ENCODE results near the gene MYL5. TPM values are rescaled to one million over a fixed set of nuclear protein-coding genes. Genes with fewer than 3 reads are reported as not detected.

MYL5 gene
- polyA plus RNA-seq, 3 donors, result 4.2 to 12.6 (median 7.2) TPM

GRCh38 chr4:680551-680927 is 6.2 kb downstream of the MYL5 start:
- Mint-ChIP-seq H3K4me3 (peak overlapping the region; percentile 56 to 75), H3K9me3 (peaks cover 0 to 2% (median 0%) of the 10 kb centered on the region in 7 donors), H3K36me3 (peaks cover 7 to 17% of the 10 kb centered on the region in 2 donors), H3K27me3 (ENCODE audit: low read depth in 3 of 3) (peaks cover 5 to 19% (median 10%) of the 10 kb centered on the region in 3 donors), H3K27ac (peak overlapping the region in 2 of 7 donors; percentile 46 to 50), H3K4me1 (peaks cover 25% of the 10 kb centered on the region)
- H2AFZ ChIP-seq (ENCODE audit: insufficient read depth, low read depth, low read length, poor library complexity, severe bottlenecking), result peak overlapping the region; percentile 50
- no peaks in the 10 kb centered on the region for H3K9me3 ChIP-seq (replicated peaks in 1 of 2; ENCODE audit: control insufficient read depth in 1 of 2, insufficient read depth in 1 of 2, low read length in 2 of 2)
- H4K20me1 ChIP-seq (ENCODE audit: insufficient read depth, low read length), result peaks cover 31% of the 10 kb centered on the region
- peaks cover 4 to 8% of the 10 kb centered on the region in 2 donors for H3K36me3 ChIP-seq (replicated peaks in 1 of 2; ENCODE audit: control insufficient read depth in 1 of 2, insufficient read depth in 2 of 2, low read length in 2 of 2)
- TF ChIP-seq CTCF (IDR thresholded peaks at IDR 0.05), result no peak
- no peaks in the 10 kb centered on the region for H3K27me3 ChIP-seq (ENCODE audit: control insufficient read depth in 2 of 2, insufficient read depth in 2 of 2, low read length in 2 of 2)
- H3K4me2 ChIP-seq (replicated peaks; ENCODE audit: extremely low read depth, low read length, poor library complexity, severe bottlenecking), result peak overlapping the region; percentile 76
- intact Hi-C loops (cut with micrococcal nuclease), result loop anchor here in 1 of 2 donors (5.0 to 10.0 kb wide), 2 partner anchors 102 to 346 kb away; partner anchors contain the start of gene ZNF141
- H3K9ac ChIP-seq (ENCODE audit: insufficient read depth, low read length, poor library complexity, severe bottlenecking), result peak overlapping the region; percentile 8
- peak overlapping the region in 1 of 3 experiments; percentile 63 for H3K4me3 ChIP-seq (replicated peaks in 1 of 3; ENCODE audit: low read depth in 2 of 3, low read length in 3 of 3)
- peak in 1 of 3 donors; percentile 56 for DNase-seq
- H3K27ac ChIP-seq (ENCODE audit: low read depth in 1 of 2, low read length in 2 of 2), result no peak overlapping the region
- 95% methylated on average over 4 of the region's 17 CpGs for WGBS (ENCODE audit: insufficient coverage)
- H3K79me2 ChIP-seq (ENCODE audit: insufficient read depth, low read length), result no peaks in the 10 kb centered on the region
- H3K4me1 ChIP-seq (ENCODE audit: control insufficient read depth in 1 of 2, insufficient read depth in 2 of 2, low read length in 2 of 2), result peaks cover 22 to 31% of the 10 kb centered on the region in 2 donors

- Histone ChIP-seq H3K79me2 (ENCODE audit: insufficient read depth, low read length) (no peaks in the 10 kb centered on the region), H3K27me3 (ENCODE audit: control insufficient read depth in 2 of 2, insufficient read depth in 2 of 2, low read length in 2 of 2) (no peaks in the 10 kb centered on the region), H3K27ac (ENCODE audit: low read depth in 1 of 2, low read length in 2 of 2) (no peak overlapping the region), H3K4me1 (ENCODE audit: control insufficient read depth in 1 of 2, insufficient read depth in 2 of 2, low read length in 2 of 2) (peaks cover 21 to 29% of the 10 kb centered on the region in 2 donors), H4K20me1 (ENCODE audit: insufficient read depth, low read length) (peaks cover 35% of the 10 kb centered on the region), H3K36me3 (replicated peaks in 1 of 2; ENCODE audit: control insufficient read depth in 1 of 2, insufficient read depth in 2 of 2, low read length in 2 of 2) (peaks cover 4 to 14% of the 10 kb centered on the region in 2 donors), H3K9ac (ENCODE audit: insufficient read depth, low read length, poor library complexity, severe bottlenecking) (peak overlapping the region; percentile 8), H3K4me2 (replicated peaks; ENCODE audit: extremely low read depth, low read length, poor library complexity, severe bottlenecking) (peak overlapping the region; percentile 76), H2AFZ (ENCODE audit: insufficient read depth, low read depth, low read length, poor library complexity, severe bottlenecking) (peak overlapping the region; percentile 50), H3K4me3 (replicated peaks in 1 of 3; ENCODE audit: low read depth in 2 of 3, low read length in 3 of 3) (peak overlapping the region; percentile 5 to 63 (median 26)), H3K9me3 (replicated peaks in 1 of 2; ENCODE audit: control insufficient read depth in 1 of 2, insufficient read depth in 1 of 2, low read length in 2 of 2) (no peaks in the 10 kb centered on the region)
- Mint-ChIP-seq H3K9me3 (peaks cover 0 to 2% (median 0%) of the 10 kb centered on the region in 7 donors), H3K27ac (peak overlapping the region in 2 of 7 donors; percentile 46 to 50), H3K36me3 (peaks cover 12 to 23% of the 10 kb centered on the region in 2 donors), H3K4me3 (peak overlapping the region; percentile 56 to 75), H3K4me1 (peaks cover 27% of the 10 kb centered on the region), H3K27me3 (ENCODE audit: low read depth in 3 of 3) (peaks cover 5 to 19% (median 10%) of the 10 kb centered on the region in 3 donors)
- intact Hi-C loops (cut with micrococcal nuclease), result loop anchor here in 1 of 2 donors (5.0 to 10.0 kb wide), 2 partner anchors 101 to 346 kb away; partner anchors contain the start of gene ZNF141
- 3% methylated on average over 30 of the region's 62 CpGs for WGBS (ENCODE audit: insufficient coverage)
- no peak for TF ChIP-seq CTCF (IDR thresholded peaks at IDR 0.05)
- peak; percentile 39 to 50 (median 47) for DNase-seq
These were observed 6.7 kb downstream of the MYL5 start for GRCh38 chr4:680928-681645.

All from CD14-positive monocyte (primary cell).